Posterior cingulate gyrus (tissue), 11 donors: Measurements from ENCODE around the gene CUX1.
A peak's percentile ranks its signal among the peaks of the same experiment; 100 is the strongest.
"Not testable (repeated sequence)": the region's sequence is repeated elsewhere in the genome, so short reads cannot be mapped to it uniquely, and the experiment has no call there.

Experiments
- DNase-seq, 10 donors: peaks; one replicate each; pipeline versions ENCODE4 v3.0.0 to v3.0.0-alpha.2; 2020 to 2021; ENCODE audit warnings: mixed read lengths in 3 of 10
- intact Hi-C: fragments of 100-400 bp; cut with DNase I; formaldehyde crosslinking; loops from one replicate; pipeline ENCODE4 v1.15.1; 2023

Gene CUX1

GRCh38 chr7:101848208-101848951, 31.0 kb downstream of the CUX1 start:
- peak in 3 of 10 donors; percentile 25 to 47 (median 30) for DNase-seq
- intact Hi-C loops = no loop called here

- DNase-seq = peak in 1 of 10 donors; percentile 1
- intact Hi-C loops = not testable (repeated sequence)
Observed at GRCh38 chr7:101849314-101849713, 31.9 kb downstream of the CUX1 start.

- DNase-seq = peak in 2 of 10 donors; percentile 13 to 64
- intact Hi-C loops = not testable (repeated sequence)
Observed at GRCh38 chr7:101852364-101852763, 34.9 kb downstream of the CUX1 start.

GRCh38 chr7:101853684-101854083, 36.3 kb downstream of the CUX1 start:
- intact Hi-C loops = no loop called here
- DNase-seq = peak in 3 of 10 donors; percentile 54 to 70 (median 60)

GRCh38 chr7:101854084-101854865, 36.8 kb downstream of the CUX1 start:
- DNase-seq = peak in 1 of 10 donors; percentile 10
- intact Hi-C loops = no loop called here

- peak in 8 of 10 donors; percentile 25 to 90 (median 38) for DNase-seq
- intact Hi-C loops = no loop called here
Observed at GRCh38 chr7:101856473-101857357, 39.3 kb downstream of the CUX1 start.

- intact Hi-C loops = no loop called here
- DNase-seq = no peak
Observed at GRCh38 chr7:101857358-101857811, 40.0 kb downstream of the CUX1 start.

GRCh38 chr7:101858437-101859385, 41.3 kb downstream of the CUX1 start:
- peak in 2 of 10 donors; percentile 30 to 60 for DNase-seq
- intact Hi-C loops = no loop called here

- intact Hi-C loops = no loop called here
- DNase-seq = no peak
Observed at GRCh38 chr7:101859411-101860106, 42.1 kb downstream of the CUX1 start.

GRCh38 chr7:101860316-101861217, 43.1 kb downstream of the CUX1 start:
- DNase-seq = no peak
- intact Hi-C loops = no loop called here

GRCh38 chr7:101861218-101861775, 43.9 kb downstream of the CUX1 start:
- DNase-seq = no peak
- intact Hi-C loops = no loop called here

- DNase-seq = no peak
- intact Hi-C loops = no loop called here
Observed at GRCh38 chr7:101862280-101863220, 45.1 kb downstream of the CUX1 start.

- intact Hi-C loops = no loop called here
- DNase-seq = peak in 1 of 10 donors; percentile 39
Observed at GRCh38 chr7:101863598-101863997, 46.2 kb downstream of the CUX1 start.

GRCh38 chr7:101864039-101864438, 46.6 kb downstream of the CUX1 start:
- intact Hi-C loops = no loop called here
- no peak for DNase-seq

GRCh38 chr7:101865031-101865430, 47.6 kb downstream of the CUX1 start:
- no peak for DNase-seq
- intact Hi-C loops = no loop called here

- peak in 1 of 10 donors; percentile 62 for DNase-seq
Observed at GRCh38 chr7:101865455-101865854, 48.0 kb downstream of the CUX1 start.

More at GRCh38 chr7:101865455-101865854, 48.0 kb downstream of the CUX1 start:
- intact Hi-C loops = no loop called here
